Mesodermal cell (in vitro differentiated cells): Measurements from ENCODE around the gene TRERF1.

Experiments
- H3K27ac ChIP-seq: 2 replicates; pipeline ENCODE4 v1.7.0; 2013; ENCODE audit warnings: mild to moderate bottlenecking, low read depth, low read length, moderate library complexity; ENCODE audit not compliant: severe bottlenecking
- H3K36me3 ChIP-seq: 2 replicates; pipeline ENCODE4 v1.7.1; 2013; ENCODE audit warnings: mild to moderate bottlenecking, low read length, moderate library complexity; ENCODE audit not compliant: control insufficient read depth, insufficient read depth
- H3K4me1 ChIP-seq: one replicate; pipeline ENCODE4 v1.7.1; 2013; ENCODE audit warnings: mild to moderate bottlenecking, low read length; ENCODE audit not compliant: insufficient read depth, control insufficient read depth, poor library complexity, severe bottlenecking
- H3K4me3 ChIP-seq: 2 replicates; pipeline ENCODE4 v1.7.0; 2013; ENCODE audit warnings: low read length, control low read depth, mild to moderate bottlenecking; ENCODE audit not compliant: insufficient read depth, poor library complexity, severe bottlenecking; ENCODE audit errors: extremely low read depth
- H3K9me3 ChIP-seq: 2 replicates; pipeline ENCODE4 v1.7.1; 2013; ENCODE audit warnings: mild to moderate bottlenecking, low read length, moderate library complexity; ENCODE audit not compliant: control insufficient read depth
- WGBS, 2 experiments: methylation state at CpG; one replicate each; pipeline ENCODE4 v1.1.5; 2013; ENCODE audit warnings: missing lambda C conversion rate in 2 of 2; ENCODE audit not compliant: insufficient coverage in 2 of 2; 5-methylcytosine and 5-hydroxymethylcytosine counted together

The TRERF1 gene

DNA sequence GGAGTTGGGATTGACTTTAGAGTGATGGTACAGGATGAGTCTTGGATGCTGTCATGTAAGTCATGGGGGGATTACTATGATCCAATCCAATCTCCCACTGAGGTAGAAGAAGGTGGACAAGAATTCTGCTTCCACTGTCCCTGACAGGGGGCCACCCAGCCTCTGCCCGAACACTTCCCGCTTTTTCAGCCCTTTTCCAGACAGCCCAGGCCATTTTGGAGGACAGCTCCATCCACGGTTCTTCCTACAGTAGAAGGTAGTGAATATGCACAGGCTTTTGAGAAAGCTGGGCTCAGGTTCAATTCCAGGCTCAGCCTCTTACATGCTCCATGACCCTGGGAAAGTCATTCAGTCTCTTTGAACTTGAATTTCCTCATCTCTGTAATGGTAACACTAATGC lies 31.0 kb downstream of the TRERF1 start:
- 100% methylated on average over 3 of the region's 3 CpGs; no CpG with 5 or more reads in 1 of the 2 experiments for WGBS, 2 experiments
- Histone ChIP-seq H3K9me3 (no peaks in the 10 kb centered on the region), H3K27ac (no peak overlapping the region), H3K4me3 (no peak overlapping the region), H3K36me3 (no peaks in the 10 kb centered on the region), H3K4me1 (no peaks in the 10 kb centered on the region)

DNA sequence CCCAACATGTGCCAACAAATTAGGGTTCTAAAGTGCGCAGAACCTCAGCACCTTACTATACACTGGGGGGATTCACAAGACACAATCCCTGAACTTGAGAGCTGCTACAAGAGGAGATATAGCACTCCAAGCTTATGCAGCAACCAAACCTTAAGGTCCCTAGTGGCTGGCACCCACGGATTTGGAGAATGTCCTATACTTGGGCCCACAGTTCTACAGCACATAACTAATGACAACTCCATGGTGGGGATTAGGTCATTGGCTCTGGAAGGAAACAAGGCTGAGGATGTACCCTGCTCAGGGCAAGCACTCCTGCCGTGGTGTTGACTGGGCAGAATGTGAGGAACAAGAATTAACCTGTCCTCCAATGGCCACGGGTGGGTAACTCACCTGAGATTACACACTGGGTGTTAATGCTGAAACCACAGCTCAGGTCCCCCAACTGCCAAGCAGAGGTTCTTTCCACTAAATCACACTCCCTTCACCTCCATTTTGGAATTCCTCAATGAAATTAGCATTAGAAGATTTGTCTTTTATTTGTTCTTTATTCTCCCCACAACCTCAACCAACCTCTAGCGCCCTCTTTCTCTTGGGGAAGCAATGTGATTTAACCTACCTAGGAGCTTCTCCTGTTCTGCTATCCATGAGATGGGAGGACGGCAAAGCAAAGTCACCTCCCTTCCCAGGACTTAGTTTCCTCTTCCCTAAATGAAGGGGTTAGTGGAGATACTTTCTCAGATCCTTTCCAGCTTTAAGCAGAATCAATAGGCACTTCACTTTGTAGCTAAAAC lies 32.0 kb downstream of the TRERF1 start:
- Histone ChIP-seq H3K4me3 (no peak overlapping the region), H3K9me3 (no peaks in the 10 kb centered on the region), H3K36me3 (no peaks in the 10 kb centered on the region), H3K4me1 (no peaks in the 10 kb centered on the region), H3K27ac (no peak overlapping the region)
- 86 to 100% methylated on average over 1 to 4 of the region's 6 CpGs for WGBS, 2 experiments

DNA sequence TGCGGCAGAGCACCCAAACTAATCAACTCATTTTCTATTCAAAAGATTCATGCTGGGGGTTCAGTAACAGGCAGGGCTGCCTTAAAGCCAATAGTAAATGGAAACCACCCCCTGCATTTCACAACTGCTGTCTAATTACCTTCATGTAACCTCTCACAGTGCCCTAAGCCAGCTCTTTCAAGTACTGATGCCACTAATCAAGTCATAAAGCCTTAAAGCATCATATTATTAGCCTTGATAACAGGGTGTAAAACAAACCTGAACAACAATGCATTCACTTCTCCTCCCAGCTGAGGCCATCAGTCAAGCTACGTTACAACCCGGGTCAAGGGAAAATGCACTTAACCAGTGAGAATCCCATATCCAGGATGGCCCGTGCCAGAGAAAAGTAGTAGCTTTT lies 33.0 kb downstream of the TRERF1 start:
- Histone ChIP-seq H3K27ac (no peak overlapping the region), H3K36me3 (no peaks in the 10 kb centered on the region), H3K9me3 (no peaks in the 10 kb centered on the region), H3K4me3 (no peak overlapping the region), H3K4me1 (no peaks in the 10 kb centered on the region)
- 72 to 80% methylated on average over 1 to 3 of the region's 4 CpGs for WGBS, 2 experiments

DNA sequence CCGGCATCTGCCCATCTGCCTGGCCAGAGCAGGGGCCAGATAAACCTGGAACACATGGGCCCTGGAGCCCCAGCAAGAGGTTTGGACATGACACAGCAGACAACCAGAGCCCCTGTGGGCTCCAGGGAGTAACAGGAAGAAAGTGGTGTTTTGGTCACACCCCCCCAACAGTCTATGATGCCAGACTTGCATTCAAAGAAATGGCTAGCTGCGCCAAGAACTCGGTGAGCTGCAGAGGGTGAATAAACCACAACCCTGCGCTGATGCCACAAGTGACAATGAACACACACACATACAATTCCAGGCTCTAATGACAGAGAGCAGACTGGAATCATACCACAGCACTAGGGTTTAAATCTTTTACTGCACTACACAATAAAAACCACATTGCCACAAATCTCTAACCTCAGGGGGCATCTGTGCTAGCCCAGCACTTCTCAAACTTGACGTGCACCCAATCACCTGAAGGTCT lies 34.0 kb downstream of the TRERF1 start:
- Histone ChIP-seq H3K4me1 (no peaks in the 10 kb centered on the region), H3K9me3 (no peaks in the 10 kb centered on the region), H3K4me3 (no peak overlapping the region), H3K36me3 (no peaks in the 10 kb centered on the region), H3K27ac (no peak overlapping the region)
- 90 to 97% methylated on average over 4 to 5 of the region's 5 CpGs for WGBS, 2 experiments

DNA sequence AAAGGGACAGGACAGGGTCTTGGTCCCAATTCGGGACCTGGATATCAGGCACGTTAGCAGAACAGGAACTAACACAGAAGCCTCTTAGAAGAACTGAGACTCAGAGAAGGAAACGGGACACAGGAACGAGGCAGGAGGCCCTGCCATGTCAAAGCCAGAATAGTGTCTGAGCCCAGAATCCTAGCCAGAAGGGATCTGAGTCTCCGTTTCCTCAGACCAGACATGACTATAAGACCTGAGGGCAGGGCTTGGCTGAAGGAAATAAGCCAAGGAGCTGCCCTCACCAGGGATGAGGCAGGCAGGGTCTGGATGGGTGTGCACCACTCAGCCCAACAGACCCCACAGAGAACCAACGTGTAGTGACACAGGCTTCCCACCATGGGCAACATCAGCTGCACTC lies 40.3 kb downstream of the TRERF1 start:
- no peak overlapping the region for H3K4me3 ChIP-seq
- H3K36me3 ChIP-seq, result no peaks in the 10 kb centered on the region
- WGBS, 2 experiments, result 87 to 94% methylated on average over 5 to 6 of the region's 6 CpGs
- H3K4me1 ChIP-seq, result peaks cover 7% of the 10 kb centered on the region
- H3K9me3 ChIP-seq, result no peaks in the 10 kb centered on the region
- H3K27ac ChIP-seq, result no peak overlapping the region

DNA sequence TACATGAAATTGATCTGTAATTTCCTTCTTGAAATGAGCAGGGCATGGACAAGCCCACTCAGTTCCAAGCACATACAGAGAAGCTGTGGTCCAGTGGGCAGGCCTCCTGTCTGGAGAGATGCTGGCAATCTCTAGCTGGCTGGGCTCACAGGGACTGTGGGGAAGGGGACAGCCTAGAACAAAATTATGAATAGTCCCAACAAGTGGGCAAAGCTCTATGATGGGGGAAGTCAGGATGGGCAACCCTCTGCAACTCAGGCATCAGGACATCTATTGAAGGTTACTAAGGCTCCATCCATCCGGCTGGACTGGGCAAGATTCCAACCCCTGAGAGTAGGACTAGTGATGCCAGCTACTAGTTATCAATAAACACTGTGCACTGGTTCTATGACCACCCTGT lies 40.9 kb downstream of the TRERF1 start:
- no peak overlapping the region for H3K27ac ChIP-seq
- H3K9me3 ChIP-seq, result no peaks in the 10 kb centered on the region
- no peaks in the 10 kb centered on the region for H3K36me3 ChIP-seq
- H3K4me1 ChIP-seq, result peaks cover 7% of the 10 kb centered on the region
- WGBS, 2 experiments, result 86 to 89% methylated on average over 1 of the region's 1 CpG
- no peak overlapping the region for H3K4me3 ChIP-seq

DNA sequence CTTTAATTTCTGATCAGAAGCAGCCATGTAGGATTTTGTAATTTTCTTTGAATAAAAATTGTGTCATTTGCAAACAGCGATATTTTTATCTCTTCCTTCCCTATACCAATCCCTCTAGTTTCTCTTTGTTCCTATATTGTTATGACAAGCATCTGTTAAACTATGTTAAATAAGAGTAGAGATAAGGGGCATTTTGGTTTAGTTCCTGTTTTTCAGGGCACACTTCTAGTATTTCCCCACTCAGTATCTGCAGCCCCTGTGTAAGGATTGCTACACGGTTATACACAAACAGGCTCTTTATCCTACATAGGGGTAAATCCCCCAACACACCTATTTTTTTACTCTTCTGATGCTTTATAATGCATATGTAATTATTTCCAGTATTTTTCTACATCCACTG lies 42.1 kb downstream of the TRERF1 start:
- H3K4me1 ChIP-seq, result peaks cover 12% of the 10 kb centered on the region
- no peak overlapping the region for H3K4me3 ChIP-seq
- no peaks in the 10 kb centered on the region for H3K36me3 ChIP-seq
- no peaks in the 10 kb centered on the region for H3K9me3 ChIP-seq
- WGBS, 2 experiments, result no CpG with 5 or more reads among the region's 2 CpGs
- H3K27ac ChIP-seq, result no peak overlapping the region

DNA sequence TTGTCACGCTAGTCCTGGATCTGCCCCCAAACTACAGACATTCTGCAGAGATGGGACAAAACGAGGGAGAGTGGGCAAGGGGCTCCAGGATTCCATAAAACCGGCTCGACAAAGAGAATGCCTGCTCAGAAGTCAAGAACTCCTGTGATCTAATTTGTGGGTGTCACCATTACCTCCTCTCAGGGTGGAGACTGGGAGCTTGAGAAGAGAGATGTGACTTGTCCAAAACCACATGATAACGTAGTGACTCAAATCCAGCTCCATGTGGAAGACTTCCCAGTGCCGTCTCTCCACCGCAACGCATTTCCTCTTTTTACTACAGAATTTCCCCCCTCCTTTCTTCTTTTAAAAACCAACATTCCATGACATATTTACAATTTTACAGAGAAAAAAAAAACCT lies 44.3 kb downstream of the TRERF1 start:
- H3K4me1 ChIP-seq, result peaks cover 24% of the 10 kb centered on the region
- 84 to 87% methylated on average over 5 of the region's 8 CpGs for WGBS, 2 experiments
- no peak overlapping the region for H3K4me3 ChIP-seq
- H3K36me3 ChIP-seq, result no peaks in the 10 kb centered on the region
- H3K9me3 ChIP-seq, result no peaks in the 10 kb centered on the region
- no peak overlapping the region for H3K27ac ChIP-seq

DNA sequence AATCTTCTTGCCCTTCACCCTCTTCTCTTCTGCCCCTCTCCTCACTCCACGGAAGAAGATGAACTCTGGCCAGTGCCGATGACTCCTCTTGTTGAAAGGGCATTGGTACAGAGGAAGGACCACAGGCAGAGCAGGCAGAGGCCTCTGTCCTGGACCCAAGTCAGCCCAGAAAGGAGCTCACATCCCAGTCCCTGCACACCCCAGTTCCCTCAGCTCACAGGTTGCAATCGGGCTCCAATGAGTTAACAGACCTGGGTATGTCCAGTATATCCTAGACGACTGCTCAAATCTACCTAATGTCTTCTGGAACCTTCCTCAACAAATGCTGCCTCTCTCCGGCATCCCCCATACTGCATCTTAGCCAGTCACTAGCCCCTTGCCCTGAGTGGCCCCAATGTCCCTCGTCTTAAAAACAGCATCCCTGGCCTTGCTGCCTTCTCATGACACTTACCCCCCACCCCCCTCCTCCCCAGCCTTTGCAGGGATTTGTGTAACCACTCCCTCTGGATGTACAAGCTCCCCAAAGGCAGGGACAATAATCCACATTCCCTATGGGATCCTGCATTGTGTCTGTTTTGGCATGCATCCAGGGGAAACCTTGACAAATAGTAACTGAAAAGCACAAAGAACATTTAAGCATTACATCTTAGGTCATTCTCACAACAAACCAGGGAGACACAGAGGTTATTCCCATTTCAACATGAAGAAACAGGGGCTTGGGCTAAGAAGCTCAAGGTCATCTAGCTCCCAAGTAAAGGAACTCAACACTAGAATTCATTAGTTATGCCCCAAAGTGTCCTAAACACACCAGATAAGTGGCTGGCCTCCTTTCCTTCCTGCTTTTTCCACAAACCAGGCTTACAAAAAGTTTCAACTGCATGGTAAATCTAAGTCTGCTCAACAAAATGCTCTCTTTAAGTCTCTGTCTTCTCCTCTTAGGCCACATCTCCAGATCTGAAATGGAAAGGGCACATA lies 45.1 kb downstream of the TRERF1 start:
- no peak overlapping the region for H3K27ac ChIP-seq

DNA sequence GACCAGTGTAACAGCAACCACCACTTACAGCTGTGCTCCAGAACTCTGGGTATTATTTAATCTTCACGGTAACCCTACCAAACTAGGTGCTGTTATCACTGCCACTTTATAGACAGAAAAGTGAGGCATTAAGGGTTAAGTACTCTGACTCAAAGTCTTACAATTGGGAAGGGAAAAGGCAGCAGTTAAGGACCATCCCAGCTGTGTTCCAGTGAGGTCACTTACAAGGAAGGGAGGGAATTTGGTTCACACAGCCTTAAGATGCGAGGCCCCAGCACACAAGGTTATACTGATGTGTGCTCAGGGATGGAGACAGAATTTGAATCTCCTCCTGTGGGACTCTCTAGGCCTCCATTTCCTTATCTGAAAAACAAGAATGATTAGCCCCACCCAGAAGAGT lies 46.7 kb downstream of the TRERF1 start:
- Histone ChIP-seq H3K27ac (peak overlapping the region; percentile 68), H3K9me3 (no peaks in the 10 kb centered on the region), H3K4me3 (no peak overlapping the region), H3K36me3 (no peaks in the 10 kb centered on the region), H3K4me1 (peaks cover 24% of the 10 kb centered on the region)
- 80% methylated on average over 2 of the region's 2 CpGs; no CpG with 5 or more reads in 1 of the 2 experiments for WGBS, 2 experiments

More for the DNA sequence above, 45.1 kb downstream of the TRERF1 start:
- 90 to 93% methylated on average over 4 of the region's 6 CpGs for WGBS, 2 experiments
- Histone ChIP-seq H3K36me3 (no peaks in the 10 kb centered on the region), H3K4me1 (peaks cover 24% of the 10 kb centered on the region), H3K9me3 (no peaks in the 10 kb centered on the region), H3K4me3 (no peak overlapping the region)
